Daoy (cell line): ENCODE data around the gene RAB1B. TPM values are rescaled to one million over a fixed set of nuclear protein-coding genes. Genes with fewer than 3 reads are reported as not detected.
"Not testable (repeated sequence)": the region's sequence is repeated elsewhere in the genome, so short reads cannot be mapped to it uniquely, and the experiment has no call there.

ENCODE experiments used
- DNase-seq: peaks from one replicate; pipeline ENCODE4 v3.0.0-alpha.2; 2015; ENCODE audit warnings: low read depth
- total RNA-seq: library from RNA; depleted of rRNA; stranded (reverse); fragments of >200 nt; shearing (Covaris generic); gene quantifications from 2 replicates; pipeline ENCODE4 v1.2.3, GENCODE V29; 2014

RAB1B gene
- total RNA-seq, 1 experiment from 2014 or later: 77.0 TPM

- no peak for DNase-seq
Measured at GRCh38 chr11:66302656-66303055, 34.2 kb downstream of the RAB1B start.

GRCh38 chr11:66309475-66309874 lies 41.0 kb downstream of the RAB1B start:
- no peak for DNase-seq

GRCh38 chr11:66310324-66310723 lies 41.9 kb downstream of the RAB1B start:
- DNase-seq: no peak

- DNase-seq: not testable (repeated sequence)
Measured at GRCh38 chr11:66310803-66311440, 42.5 kb downstream of the RAB1B start.

- no peak for DNase-seq
Measured at GRCh38 chr11:66311470-66311964, 43.1 kb downstream of the RAB1B start.

- peak; percentile 93 for DNase-seq
Measured at GRCh38 chr11:66311965-66312548, 43.6 kb downstream of the RAB1B start.

- DNase-seq: peak; percentile 98
Measured at GRCh38 chr11:66312549-66313320, 44.3 kb downstream of the RAB1B start.

- DNase-seq: no peak
Measured at GRCh38 chr11:66313321-66314185, 45.1 kb downstream of the RAB1B start.

GRCh38 chr11:66314186-66314501 lies 45.7 kb downstream of the RAB1B start:
- DNase-seq: no peak

- no peak for DNase-seq
Measured at GRCh38 chr11:66314561-66315497, 46.4 kb downstream of the RAB1B start.

GRCh38 chr11:66315498-66315885 lies 47.1 kb downstream of the RAB1B start:
- DNase-seq: no peak

GRCh38 chr11:66315921-66316811 lies 47.7 kb downstream of the RAB1B start:
- DNase-seq: no peak

- no peak for DNase-seq
Measured at GRCh38 chr11:66316849-66317251, 48.4 kb downstream of the RAB1B start, which contains the start of gene CD248. TSS of gene CD248 (minus strand) at chr11:66317044. CDS start at chr11:66317027, 17 bp downstream.

- DNase-seq: no peak
Measured at GRCh38 chr11:66317322-66317722, 48.9 kb downstream of the RAB1B start.

- no peak for DNase-seq
Measured at GRCh38 chr11:66317723-66318599, 49.5 kb downstream of the RAB1B start.

- no peak for DNase-seq
Measured at GRCh38 chr11:66318600-66318970, 50.1 kb downstream of the RAB1B start.

- not testable (repeated sequence) for DNase-seq
Measured at GRCh38 chr11:66320289-66320688, 51.9 kb downstream of the RAB1B start.

- DNase-seq: not testable (repeated sequence)
Measured at GRCh38 chr11:66320748-66321147, 52.3 kb downstream of the RAB1B start.

GRCh38 chr11:66321606-66322005 lies 53.2 kb downstream of the RAB1B start:
- no peak for DNase-seq
